ENCODE measurements around the gene THY1.

GRCh38 chr11:119468511-119468910, 45.5 kb upstream of the THY1 start:
- TF ChIP-seq CTCF (IDR thresholded peaks at IDR 0.05; ENCODE audit: low read length) = no peak
- no peak for TF ChIP-seq EZH2 (IDR thresholded peaks at IDR 0.05; ENCODE audit: borderline replicate concordance, low read length)

Measured in OCI-LY1 (cell line).